NCI-H2196 (cell line): ENCODE data around the gene GRIN3B.

Experiments used
- DNase-seq: peaks from one replicate; lab custom pipeline; 2025; ENCODE audit not compliant: unreplicated experiment; lab: John Stamatoyannopoulos, UW

Gene GRIN3B

GRCh38 chr19:1055886-1056620 lies 55.8 kb downstream of the GRIN3B start:
- DNase-seq, result no peak

GRCh38 chr19:1057176-1057855 lies 57.1 kb downstream of the GRIN3B start:
- DNase-seq, result peak; percentile 31

GRCh38 chr19:1058112-1058511 lies 57.9 kb downstream of the GRIN3B start:
- DNase-seq, result no peak
